Limb (tissue), 2 donors: ENCODE measurements around the gene LARP4.
A peak's percentile ranks its signal among the peaks of the same experiment; 100 is the strongest.
"Not testable (repeated sequence)": the region's sequence is repeated elsewhere in the genome, so short reads cannot be mapped to it uniquely, and the experiment has no call there.

Experiments
- DNase-seq, 2 donors: peaks; one replicate each; pipeline ENCODE4 v3.0.0-alpha.2; 2016; ENCODE audit errors: extremely low spot score in 2 of 2

The LARP4 gene

DNA sequence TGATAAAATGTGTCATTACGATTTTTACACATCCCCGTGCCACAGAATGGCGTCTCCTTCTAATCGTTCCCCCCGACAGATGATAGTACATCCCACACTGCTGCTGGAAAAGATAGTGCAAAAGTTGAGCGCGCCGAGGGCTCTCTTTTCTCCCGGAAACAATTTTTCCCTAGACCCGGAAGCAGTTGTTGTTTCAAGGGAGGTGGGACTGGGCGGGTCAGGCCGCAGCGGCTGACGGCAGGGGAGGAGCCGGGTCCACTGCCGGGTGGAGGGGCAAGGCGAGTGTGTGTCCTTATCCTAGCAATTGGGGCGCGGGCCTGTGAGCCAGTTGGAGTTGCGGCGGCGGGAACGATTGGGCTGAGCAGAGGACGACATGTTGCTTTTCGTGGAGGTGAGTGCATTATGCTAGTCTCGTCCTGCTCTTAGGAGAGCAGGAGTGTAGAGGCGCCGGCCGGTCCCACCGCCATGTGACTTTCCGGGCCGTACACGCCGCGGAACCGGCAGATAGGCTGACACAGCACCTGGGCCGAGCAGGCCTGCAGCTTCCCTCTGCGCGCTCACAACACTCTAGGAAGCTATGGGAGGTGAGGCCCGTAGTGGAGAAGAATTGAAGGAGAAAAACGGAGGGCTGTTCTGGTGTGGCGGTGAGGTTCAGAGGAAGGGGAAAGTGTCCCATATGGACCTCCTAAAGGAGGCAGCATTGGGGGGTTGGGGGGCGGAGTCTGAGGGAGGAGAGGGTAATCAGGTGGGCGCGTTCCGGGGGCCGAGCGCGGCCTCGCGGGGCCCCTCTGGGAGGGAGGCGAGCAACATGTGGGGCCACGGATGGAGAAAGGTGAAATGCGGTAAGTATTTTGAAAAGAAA, at the start of gene LARP4:
TSS of gene LARP4 (plus strand) at position 248 of the 862 bp plus-strand sequence. CDS start at position 374, 126 bp downstream.
- peak; percentile 93 to 98 for DNase-seq

DNA sequence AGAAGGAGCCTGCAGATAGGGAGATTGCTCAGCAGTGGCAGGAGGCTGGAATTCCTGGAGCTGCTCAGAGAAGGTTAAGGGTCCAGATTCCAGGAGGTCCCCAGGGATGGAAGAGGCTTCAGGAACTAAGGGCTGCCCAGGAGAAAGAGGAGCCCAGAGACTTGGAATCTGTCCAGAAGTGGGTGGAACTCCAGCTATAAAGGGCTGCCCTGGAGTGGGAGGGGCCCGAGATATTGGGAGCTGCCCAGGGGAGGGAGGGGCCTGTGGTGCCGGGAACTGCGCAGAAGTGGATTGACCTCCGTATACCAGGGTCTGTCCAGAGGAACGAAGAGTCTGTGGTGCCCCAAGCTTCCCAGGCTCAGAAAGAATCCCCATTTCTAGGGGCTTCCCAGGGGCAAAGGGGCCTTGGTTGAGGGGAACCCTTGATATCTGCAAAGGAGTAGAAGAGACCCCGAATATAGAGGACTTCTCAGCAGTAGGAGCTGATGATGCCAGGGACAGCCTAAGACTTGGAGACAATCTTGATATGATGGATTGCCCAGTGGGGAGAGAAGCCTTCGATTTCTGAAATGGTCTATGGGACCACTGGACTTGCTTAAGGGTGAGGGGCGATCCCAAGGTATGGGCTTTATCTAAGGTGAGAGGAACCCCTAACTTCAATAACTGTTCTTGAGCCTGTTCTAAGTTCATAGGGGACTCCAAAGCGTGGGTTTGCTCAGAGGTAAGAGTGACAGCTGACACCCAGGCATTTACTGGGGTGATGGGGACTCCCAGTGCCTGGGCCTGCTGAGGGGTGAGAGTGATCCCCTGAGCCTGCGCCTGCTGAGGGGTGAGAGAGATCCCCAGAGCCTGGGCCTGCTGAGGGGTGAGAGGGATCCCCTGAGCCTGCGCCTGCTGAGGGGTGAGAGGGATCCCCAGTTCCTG, 49.3 kb upstream of the LARP4 start:
- DNase-seq: no peak

DNA sequence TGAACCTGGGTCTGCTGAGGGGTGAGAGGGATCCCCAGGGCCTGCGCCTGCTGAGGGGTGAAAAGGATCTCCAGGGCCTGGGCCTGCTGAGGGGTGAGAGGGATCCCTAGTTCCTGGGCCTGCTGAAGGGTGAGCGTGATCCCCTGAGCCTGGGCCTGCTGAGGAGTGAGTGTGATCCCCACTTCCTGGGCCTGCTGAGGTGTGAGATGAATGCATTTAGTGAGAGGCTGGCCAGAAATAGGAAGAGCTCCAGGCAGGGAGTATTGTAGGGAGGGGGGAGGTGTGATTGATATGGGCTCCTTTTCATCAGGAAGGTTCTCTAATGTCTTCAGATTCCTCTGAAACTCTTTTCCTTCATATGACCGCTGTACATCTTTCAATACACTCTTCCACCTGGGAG, 47.3 kb upstream of the LARP4 start:
- DNase-seq: no peak

DNA sequence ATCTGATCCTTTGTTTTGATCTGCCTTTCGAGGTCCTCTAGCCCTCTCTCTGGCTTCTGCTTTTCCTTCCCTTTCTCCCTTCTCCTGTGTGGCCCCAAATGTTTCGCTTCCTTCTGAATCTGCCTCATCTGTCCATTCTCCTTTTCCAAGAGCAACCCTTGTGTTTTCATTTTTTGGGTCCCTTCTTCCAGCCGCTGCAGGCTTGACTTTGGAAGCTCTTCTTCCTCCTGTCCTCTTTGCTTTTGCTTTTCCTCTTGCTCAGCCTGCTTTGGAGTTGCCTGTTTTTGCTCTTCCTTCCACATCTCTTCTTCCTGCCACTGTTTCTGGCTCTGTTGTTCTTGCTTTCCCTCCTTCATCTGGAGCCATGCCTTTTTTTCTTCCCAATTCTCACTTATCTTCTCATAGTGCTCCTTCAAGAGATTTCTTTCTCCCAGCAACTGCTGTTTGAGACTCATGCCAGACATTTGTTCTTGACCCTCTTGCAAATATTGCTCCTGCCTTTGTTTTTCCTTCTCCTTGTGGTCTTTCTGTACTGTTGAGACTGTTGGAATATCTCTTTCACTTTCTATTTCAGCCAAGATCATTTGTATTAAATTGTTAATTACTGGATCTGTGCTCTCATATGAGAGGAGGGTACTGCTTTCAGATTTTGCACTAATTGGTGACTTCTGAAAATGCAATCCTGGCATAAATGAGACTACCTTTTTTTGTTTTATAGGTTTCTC, 46.7 kb upstream of the LARP4 start:
- no peak for DNase-seq

DNA sequence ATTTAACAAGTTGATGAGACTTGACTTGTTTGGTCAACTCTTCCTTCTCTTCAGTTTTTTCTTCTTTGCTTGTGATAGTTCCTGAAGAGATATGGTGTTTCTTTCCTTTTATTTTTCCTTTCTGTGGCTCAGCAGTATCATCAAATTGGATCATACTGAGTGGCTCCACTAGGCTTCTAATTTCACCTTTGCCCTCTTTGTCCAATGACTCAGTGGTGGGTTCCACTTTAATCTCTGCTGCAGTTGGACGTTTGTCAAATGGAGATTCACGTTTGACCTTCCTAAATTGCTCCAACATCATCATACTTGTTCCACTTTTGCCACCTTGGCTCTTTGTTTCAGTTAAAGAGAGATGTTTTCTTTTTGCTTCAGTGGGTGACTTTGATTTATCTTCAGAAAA, 45.8 kb upstream of the LARP4 start:
- DNase-seq: no peak

DNA sequence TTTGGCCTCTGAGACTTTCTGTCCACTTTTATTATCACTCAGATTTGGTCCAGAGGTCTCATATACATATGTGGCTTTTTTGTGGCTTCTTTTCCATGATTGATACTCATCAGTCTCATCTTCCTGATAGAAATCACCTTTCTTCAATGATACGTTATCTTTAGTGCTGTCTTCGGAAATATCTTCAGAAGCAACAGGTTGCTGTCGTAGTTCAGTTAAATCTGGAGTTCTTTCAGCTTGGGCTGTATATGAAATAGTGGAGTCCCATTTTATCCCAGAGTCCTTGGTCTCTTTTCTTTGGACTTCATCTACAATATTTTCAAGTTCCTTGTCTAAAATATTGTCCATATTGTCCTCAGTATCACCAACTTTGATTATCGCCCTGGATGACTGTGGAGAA, 45.3 kb upstream of the LARP4 start:
- no peak for DNase-seq

DNA sequence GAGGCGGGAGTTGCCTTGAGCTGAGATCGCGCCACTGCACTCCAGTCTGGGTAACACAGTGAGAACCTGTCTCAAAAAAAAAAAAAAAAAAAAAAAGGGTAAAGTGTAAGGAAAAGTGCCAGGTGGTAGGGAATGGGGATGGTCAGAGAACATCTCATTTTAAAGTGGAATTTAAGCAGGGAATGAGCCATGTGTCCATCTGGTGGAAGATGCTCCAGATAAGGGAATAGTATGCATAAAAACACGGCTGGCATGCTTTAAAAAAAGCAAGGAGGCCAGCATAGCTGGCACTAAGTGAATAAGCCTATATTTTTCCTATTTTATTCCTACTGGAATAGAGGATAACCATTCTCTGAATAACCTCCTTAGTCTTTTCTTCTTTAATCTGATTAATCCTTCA, 38.0 kb upstream of the LARP4 start:
- no peak for DNase-seq

DNA sequence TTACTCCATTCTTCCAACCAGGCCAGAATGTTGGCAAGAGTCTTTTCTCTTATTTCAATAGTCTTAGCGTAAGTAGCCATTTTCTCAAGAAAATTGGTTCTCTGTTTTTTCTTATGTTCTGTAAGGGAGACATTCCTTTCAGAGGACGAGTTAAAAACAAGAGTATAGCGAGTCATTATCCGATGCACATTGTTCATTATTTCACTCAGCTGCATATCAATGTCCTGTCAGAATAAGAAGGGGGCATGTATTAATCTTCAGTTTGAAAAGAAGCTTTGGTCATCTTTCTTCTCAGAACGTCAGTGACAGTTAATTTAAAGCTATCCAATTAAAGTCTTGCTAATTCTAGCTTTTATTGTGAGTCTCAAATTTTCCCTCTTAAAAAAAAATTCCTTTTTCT, 37.5 kb upstream of the LARP4 start:
- DNase-seq: no peak

DNA sequence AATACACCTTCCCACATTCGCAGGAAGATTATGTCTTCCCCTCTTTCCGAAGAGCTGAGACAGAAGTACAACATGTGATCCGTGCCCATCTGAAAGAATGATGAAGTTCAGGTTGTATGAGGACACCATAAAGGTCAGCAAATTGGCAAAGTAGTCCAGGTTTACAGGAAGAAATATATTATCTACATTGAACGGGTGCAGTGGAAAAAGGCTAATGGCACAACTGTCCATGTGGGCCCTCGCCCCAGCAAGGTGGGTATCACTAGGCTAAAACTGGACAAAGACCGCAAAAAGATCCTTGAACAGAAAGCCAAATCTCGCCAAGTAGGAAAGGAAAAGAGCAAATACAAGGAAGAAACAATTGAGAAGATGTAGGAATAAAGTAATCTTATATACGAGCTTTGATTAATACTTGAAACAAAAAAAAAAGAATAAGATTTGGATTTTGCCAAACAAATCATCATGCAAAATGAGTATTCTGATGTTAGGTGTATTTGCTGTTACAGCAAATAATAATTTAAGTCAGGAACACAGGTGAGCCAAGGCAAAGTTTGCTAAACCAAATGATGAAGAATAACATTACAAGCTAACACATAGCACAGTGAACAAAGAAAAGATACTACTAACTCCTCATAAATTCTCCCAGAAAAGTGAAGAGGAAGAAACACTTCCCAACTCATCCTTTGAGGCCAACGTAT, 34.8 kb upstream of the LARP4 start:
- no peak for DNase-seq

DNA sequence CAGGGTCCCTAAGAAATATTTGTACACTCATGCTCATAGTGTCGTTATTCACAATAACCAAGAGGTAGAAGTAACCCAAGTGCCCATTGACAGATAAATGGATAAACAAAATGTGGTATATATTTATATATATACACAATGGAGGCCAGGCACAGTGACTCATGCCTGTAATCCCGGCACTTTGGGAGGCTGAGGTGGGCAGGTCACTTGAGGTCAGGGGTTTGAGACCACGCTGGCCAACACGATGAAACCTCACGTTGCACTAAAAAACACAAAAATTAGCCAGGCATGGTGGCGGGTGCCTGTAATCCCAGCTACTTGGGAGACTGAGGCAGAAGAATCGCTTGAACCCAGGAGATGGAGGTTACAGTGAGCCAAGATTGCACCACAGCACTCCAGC, 30.0 kb upstream of the LARP4 start:
- not testable (repeated sequence) for DNase-seq

DNA sequence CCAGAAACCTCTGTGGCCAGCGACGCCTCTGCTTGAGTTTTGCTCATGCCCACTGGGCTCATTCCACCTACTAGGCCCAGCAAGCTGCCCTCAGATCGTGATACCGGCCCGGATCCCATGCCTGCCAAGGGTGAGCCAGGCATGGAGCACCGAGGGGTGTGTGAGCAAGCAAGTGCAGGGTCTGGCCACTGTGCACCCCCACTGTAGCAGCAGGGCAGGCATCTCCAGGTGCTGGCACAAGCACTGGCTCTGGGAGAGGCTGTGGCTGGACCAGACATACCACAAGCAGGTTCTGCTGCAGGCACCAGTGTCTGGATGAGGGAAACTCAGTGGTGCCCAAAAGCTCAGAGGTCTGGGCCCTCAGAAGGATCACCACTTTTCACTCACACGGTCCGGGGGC, 24.9 kb upstream of the LARP4 start:
- no peak for DNase-seq

DNA sequence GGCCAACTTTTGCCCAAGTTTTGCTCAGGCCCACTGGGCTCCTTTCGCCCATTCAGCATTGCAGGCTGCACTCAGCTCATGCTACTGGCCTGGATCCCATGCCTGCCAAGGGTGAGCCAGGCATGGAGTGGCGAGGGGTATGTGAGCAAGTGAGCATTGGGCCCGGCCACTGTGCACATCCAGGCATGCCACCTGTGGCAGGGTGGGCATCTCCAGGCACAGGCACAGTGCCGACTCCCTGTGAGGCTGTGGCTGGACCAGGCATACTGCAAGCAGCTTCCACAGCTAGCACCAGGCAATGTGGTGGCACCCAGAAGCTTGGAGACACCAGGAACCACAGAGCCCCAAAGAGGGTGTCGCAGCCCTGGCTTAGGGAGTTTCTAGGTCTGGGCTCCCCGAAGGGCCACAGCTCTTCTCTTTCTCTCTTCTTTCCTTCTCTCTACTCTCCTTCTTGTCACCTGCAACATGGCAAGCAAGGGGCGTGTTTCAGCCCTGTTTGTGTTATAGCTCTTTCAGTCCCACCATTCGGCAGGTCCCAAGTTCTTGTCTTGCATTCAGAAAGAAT, 19.8 kb upstream of the LARP4 start:
- no peak for DNase-seq

DNA sequence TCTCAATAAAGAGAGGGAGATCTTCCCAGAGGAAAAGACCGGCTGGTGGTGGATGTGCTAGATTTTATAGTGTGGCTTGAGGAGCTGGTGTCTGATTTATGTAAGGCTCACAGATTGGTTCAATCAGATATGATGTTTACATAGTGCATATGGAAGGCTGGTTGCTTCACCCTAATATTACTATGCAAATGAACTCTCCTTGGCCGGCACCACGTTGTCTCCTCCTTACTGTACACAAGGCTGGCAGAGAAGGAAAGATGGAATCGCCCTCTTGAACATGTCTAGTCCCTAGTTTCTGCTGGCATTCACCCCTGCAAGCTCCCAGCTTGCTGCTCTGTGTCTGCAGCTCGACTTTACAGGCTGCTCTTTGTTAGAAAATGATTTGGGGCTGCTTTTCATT, 13.2 kb upstream of the LARP4 start:
- no peak for DNase-seq

DNA sequence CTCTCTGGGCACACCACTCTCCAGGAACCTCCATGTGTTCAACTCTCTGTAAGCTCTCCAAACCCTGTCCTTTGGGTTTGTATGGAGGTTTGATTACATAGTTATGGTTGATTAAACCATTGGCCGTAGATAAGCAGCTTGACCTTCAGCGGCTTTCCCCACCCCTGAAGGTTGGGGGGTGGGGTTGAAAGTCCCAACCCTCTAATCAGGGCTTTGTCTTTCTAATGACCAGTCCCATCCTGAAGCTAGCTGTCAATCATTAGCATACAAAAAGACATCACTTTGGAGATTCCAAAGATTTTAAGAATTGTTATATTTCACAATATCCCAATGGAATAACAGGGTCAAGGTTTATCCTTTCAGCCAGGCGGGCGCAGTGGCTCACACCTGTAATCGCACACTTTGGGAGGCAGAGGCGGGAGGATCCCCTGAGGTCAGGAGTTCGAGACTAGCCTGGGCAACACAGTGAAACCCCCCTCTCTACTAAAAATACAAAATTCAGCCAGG, 12.7 kb upstream of the LARP4 start:
- DNase-seq: no peak

DNA sequence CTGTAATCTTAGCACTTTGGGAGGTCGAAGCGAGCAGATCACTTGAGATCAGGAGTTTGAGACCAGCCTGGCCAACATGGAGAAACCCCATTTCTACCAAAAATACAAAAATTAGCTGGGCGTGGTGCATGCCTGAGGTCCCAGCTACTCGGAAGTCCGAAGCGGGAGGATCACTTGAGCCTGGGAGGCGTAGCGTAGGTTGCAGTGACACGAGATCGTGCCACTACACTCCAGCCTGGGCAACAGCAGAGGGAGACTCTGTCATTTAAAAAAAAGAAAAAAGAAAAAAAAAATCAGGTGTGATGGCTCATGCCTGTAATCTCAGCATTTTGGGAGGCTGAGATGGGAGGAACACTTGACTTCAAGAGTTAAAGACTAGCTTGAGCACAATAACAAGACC, 11.9 kb upstream of the LARP4 start:
- DNase-seq: not testable (repeated sequence)

DNA sequence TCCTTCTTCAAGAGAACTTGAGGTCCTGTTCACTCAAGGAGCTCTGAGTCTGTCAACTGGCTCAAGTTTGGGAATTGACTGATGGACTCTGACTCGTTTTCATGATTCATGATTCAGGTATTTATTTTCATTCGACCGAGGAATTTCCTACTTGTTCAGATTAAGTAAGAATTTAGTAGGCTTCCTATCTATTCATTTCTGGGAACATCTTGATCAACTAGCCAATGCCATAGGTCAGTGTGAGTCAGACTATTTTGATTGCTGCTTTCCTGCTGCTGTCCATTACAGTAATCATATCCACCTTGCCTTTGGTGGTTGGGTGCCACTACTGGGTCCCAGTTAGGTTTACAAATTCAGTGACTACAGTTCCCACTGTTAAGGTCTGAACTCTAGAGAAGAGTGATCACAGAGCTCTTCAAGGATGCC, 10.4 kb upstream of the LARP4 start:
- no peak for DNase-seq

DNA sequence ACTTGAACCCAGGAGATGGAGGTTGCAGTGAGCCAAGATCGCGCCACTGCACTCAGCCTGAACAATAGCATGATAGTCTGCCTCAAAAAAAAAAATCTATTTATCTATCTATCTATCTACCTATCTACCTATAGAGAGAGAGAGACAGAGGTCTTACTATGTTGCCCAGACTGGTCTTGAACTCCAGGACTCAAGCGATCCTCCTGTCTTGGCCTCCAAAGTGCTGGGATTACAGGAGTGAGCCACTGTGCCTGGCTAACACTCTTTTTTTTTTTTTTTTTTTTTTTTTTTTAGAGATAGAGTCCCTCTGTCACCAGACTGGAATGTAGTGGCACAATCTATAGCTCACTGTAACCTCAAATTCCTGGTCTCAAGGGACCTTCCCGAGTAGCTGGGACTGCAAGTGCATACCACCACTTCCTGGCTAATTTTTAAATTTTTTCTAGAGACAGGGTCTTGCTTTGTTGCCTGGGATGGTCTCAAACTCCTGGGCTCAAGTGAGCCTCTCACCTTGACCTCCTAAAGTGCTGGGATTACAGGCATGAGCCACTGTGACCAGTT, 6.1 kb upstream of the LARP4 start:
- no peak for DNase-seq

DNA sequence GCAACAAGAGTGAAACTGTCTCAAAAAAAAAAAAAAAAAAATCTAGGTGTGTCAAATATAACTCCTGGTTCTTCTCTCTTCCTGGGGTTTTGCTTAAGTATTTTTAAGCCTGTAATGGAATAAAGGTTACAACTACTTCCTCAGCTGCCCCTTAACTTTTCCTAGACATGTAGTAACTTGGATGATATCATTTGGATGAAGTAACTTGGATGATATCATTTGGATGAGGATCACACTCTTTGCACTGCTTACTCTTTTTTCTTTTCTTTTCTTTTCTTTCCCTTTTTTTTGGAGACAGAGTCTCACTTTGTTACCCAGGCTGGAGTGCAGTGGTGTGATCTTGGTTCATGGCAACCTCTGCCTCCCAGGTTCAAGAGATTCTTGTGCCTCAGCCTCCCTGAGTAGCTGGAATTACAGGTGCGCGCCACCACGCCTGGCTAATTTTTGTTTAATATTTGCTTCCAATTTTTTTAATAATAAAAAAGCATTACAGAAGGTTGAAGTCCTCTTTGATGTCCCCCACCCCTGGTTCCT, 3.5 kb upstream of the LARP4 start:
- no peak for DNase-seq

DNA sequence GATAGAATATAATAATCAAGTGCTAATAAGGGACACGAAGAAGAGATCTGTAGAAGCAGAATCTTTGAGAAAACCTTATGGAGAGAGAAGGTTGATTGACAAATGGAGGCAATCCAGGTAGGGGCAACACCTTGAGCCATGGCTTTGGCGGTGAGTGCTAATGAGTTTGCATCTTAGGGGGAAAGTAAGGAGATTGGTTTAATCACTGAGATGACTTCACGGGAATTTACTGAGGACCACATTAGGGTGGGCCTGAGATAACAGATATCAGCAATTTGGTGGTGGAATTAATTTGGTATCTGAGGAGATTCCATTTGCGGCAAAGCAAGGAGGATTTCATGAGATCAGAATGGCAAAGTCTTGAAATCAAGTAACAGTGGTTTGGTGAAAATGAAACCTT, 1.8 kb upstream of the LARP4 start:
- no peak for DNase-seq

DNA sequence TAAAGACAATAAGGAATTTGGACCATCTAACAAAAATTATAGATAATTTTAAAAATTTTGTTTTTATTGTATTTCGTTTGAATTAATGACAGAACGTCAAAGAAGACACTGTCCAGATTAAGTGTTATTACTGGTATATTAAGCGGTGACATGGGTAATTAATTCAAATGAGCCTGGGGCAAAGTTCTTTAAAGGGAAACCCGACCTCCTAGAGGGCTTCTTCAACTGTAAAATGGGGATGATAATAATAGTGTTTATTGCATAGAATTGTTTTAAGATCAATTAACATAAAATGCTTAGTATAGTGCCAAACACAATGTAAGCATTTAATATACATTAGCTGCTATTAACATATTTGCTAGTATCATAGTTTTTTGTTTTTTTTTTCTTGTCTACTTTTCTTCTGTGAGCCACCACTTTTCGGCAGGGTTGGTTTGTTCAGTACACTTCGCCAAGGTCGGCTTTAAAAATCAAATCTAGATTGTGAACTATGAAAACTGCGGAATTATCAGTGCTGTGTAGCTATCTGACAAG, 514 bp upstream of the LARP4 start:
- no peak for DNase-seq
